ENCODE results near the gene CRIM1.

CRIM1 gene

GRCh38 chr2:36568516-36569246 is 213.1 kb downstream of the CRIM1 start:
- Mint-ChIP-seq H3K27me3 (no peaks in the 10 kb centered on the region), H3K4me1 (peaks cover 8% of the 10 kb centered on the region), H3K27ac (no peak overlapping the region), H3K4me3 (no peak overlapping the region), H3K36me3 (peaks cover 64% of the 10 kb centered on the region), H3K9me3 (no peaks in the 10 kb centered on the region)
- no peak for ATAC-seq

- no peaks in the 10 kb centered on the region for H3K27me3 Mint-ChIP-seq
- peaks cover 8% of the 10 kb centered on the region for H3K4me1 Mint-ChIP-seq
- H3K36me3 Mint-ChIP-seq: peaks cover 64% of the 10 kb centered on the region
- H3K4me3 Mint-ChIP-seq: no peak overlapping the region
- ATAC-seq: no peak
- H3K27ac Mint-ChIP-seq: no peak overlapping the region
- H3K9me3 Mint-ChIP-seq: no peaks in the 10 kb centered on the region
Measured at GRCh38 chr2:36569267-36569856, 213.8 kb downstream of the CRIM1 start.

- H3K9me3 Mint-ChIP-seq: no peaks in the 10 kb centered on the region
- peaks cover 8% of the 10 kb centered on the region for H3K4me1 Mint-ChIP-seq
- H3K36me3 Mint-ChIP-seq: peaks cover 66% of the 10 kb centered on the region
- no peak for ATAC-seq
- H3K27me3 Mint-ChIP-seq: no peaks in the 10 kb centered on the region
- H3K4me3 Mint-ChIP-seq: no peak overlapping the region
- H3K27ac Mint-ChIP-seq: no peak overlapping the region
Measured at GRCh38 chr2:36570416-36570815, 214.8 kb downstream of the CRIM1 start.

- Mint-ChIP-seq H3K9me3 (no peaks in the 10 kb centered on the region), H3K36me3 (peaks cover 60% of the 10 kb centered on the region), H3K27ac (no peak overlapping the region), H3K27me3 (no peaks in the 10 kb centered on the region), H3K4me1 (peaks cover 8% of the 10 kb centered on the region), H3K4me3 (no peak overlapping the region)
- no peak for ATAC-seq
Measured at GRCh38 chr2:36572054-36572718, 216.6 kb downstream of the CRIM1 start.

DNA sequence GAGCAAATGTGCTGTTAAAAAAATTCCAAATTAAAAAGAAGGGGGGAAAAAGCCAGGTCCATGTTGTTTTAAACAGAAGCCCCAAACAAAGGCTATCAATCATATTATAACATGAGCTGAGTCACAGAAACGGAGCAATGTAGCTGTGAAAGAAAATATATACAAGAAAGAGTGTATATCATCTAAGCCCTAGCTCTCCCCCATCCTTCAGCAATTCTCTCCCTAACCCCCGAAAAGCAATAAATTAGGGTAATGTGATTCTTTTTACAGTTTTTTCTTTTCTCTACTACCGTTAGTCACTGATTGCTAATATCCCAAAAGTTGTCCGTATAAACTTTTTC is 217.1 kb downstream of the CRIM1 start:
- peaks cover 8% of the 10 kb centered on the region for H3K4me1 Mint-ChIP-seq
- no peak for ATAC-seq
- H3K4me3 Mint-ChIP-seq: no peak overlapping the region
- peaks cover 60% of the 10 kb centered on the region for H3K36me3 Mint-ChIP-seq
- H3K27me3 Mint-ChIP-seq: no peaks in the 10 kb centered on the region
- no peaks in the 10 kb centered on the region for H3K9me3 Mint-ChIP-seq
- H3K27ac Mint-ChIP-seq: no peak overlapping the region

- H3K4me3 Mint-ChIP-seq: no peak overlapping the region
- peaks cover 62% of the 10 kb centered on the region for H3K36me3 Mint-ChIP-seq
- no peaks in the 10 kb centered on the region for H3K27me3 Mint-ChIP-seq
- no peaks in the 10 kb centered on the region for H3K9me3 Mint-ChIP-seq
- peaks cover 8% of the 10 kb centered on the region for H3K4me1 Mint-ChIP-seq
- ATAC-seq: no peak
- no peak overlapping the region for H3K27ac Mint-ChIP-seq
Measured at GRCh38 chr2:36573165-36573564, 217.6 kb downstream of the CRIM1 start.

GRCh38 chr2:36574560-36574959 is 219.0 kb downstream of the CRIM1 start:
- Mint-ChIP-seq H3K36me3 (peaks cover 74% of the 10 kb centered on the region), H3K27me3 (no peaks in the 10 kb centered on the region), H3K27ac (no peak overlapping the region), H3K4me3 (no peak overlapping the region), H3K4me1 (peaks cover 8% of the 10 kb centered on the region), H3K9me3 (no peaks in the 10 kb centered on the region)
- no peak for ATAC-seq

DNA sequence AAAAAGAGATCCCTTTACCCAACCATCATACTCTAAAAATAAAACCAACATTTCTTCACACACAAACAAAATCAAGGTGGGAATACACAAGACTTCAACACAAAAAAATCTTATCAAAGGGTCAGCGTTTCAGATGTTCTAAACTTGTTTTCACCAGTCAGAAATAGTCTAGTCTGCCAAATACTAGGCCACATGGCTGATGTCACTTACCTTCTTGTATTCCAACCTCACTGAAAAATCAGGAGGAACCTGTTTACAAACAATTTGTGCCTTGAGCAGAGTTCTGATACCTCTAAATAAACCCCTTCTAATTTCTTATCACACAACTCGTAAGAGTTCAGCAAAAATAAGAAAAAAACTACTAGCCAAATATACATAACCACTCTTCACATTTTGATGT is 222.3 kb downstream of the CRIM1 start:
- Mint-ChIP-seq H3K4me3 (no peak overlapping the region), H3K9me3 (no peaks in the 10 kb centered on the region), H3K27ac (no peak overlapping the region), H3K36me3 (peaks cover 85% of the 10 kb centered on the region), H3K4me1 (peaks cover 7% of the 10 kb centered on the region), H3K27me3 (no peaks in the 10 kb centered on the region)
- ATAC-seq: no peak

- no peak for ATAC-seq
- no peaks in the 10 kb centered on the region for H3K27me3 Mint-ChIP-seq
- no peak overlapping the region for H3K27ac Mint-ChIP-seq
- H3K36me3 Mint-ChIP-seq: peaks cover 85% of the 10 kb centered on the region
- no peaks in the 10 kb centered on the region for H3K9me3 Mint-ChIP-seq
- no peak overlapping the region for H3K4me3 Mint-ChIP-seq
- H3K4me1 Mint-ChIP-seq: no peaks in the 10 kb centered on the region
Measured at GRCh38 chr2:36578343-36579296, 223.0 kb downstream of the CRIM1 start.

- Mint-ChIP-seq H3K4me3 (no peak overlapping the region), H3K27me3 (no peaks in the 10 kb centered on the region), H3K9me3 (no peaks in the 10 kb centered on the region), H3K36me3 (peaks cover 85% of the 10 kb centered on the region), H3K27ac (no peak overlapping the region), H3K4me1 (no peaks in the 10 kb centered on the region)
- ATAC-seq: no peak
Measured at GRCh38 chr2:36579297-36579664, 223.7 kb downstream of the CRIM1 start.

DNA sequence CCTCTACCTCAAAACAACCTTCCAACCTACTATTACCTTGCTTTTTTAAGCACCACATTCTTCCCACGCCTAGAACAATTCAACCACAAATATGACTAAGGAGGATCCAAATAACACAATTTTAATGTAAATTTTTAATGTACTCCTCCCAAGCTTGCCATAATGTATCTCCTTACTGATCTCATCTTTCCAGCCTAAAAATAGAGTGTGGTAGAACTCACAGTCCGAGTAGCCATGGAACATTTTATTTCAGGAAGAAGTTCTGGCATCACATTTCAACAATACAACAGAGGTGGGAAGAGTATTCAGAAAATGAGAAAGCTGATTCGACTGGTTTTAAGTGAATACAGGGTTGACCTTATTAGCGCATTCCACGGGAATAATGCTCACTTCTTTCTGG is 227.0 kb downstream of the CRIM1 start:
- Mint-ChIP-seq H3K9me3 (no peaks in the 10 kb centered on the region), H3K27ac (no peak overlapping the region), H3K4me1 (no peaks in the 10 kb centered on the region), H3K4me3 (no peak overlapping the region), H3K36me3 (peaks cover 88% of the 10 kb centered on the region), H3K27me3 (no peaks in the 10 kb centered on the region)
- no peak for ATAC-seq

- no peaks in the 10 kb centered on the region for H3K27me3 Mint-ChIP-seq
- no peak overlapping the region for H3K4me3 Mint-ChIP-seq
- H3K9me3 Mint-ChIP-seq: no peaks in the 10 kb centered on the region
- H3K4me1 Mint-ChIP-seq: no peaks in the 10 kb centered on the region
- no peak for ATAC-seq
- H3K27ac Mint-ChIP-seq: no peak overlapping the region
- H3K36me3 Mint-ChIP-seq: peaks cover 84% of the 10 kb centered on the region
Measured at GRCh38 chr2:36582951-36583350, 227.4 kb downstream of the CRIM1 start.

DNA sequence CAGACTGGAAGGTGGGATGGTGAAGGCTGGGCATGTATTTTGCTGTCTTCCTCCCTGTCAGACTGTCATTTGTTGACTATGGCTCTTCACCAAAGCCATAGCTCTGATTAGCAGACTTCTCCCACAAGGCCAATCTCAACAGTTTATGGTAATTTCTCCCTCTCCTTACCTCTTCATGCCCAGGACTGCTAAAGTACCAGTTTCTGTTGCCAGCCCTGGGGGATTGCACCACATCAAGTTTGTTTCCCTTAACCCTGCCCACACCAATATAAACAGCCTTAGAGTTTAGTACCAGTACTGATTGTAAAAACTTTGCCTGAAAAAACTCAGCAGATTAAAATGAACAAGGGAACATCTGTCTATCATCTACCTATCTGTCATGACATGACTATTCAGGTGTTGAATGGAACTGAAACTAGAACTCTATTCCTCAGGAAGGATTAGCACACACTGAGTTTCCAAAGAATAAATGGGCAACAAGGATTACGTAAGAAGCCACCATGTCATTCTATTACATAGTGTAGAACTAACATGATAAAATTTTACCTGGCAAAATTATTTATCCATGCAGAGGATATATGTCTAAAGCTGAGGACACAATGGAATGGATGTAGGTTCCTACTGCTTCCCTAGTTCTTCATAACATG is 228.7 kb downstream of the CRIM1 start:
- Mint-ChIP-seq H3K27ac (no peak overlapping the region), H3K36me3 (peaks cover 74% of the 10 kb centered on the region), H3K4me3 (no peak overlapping the region), H3K4me1 (no peaks in the 10 kb centered on the region), H3K9me3 (no peaks in the 10 kb centered on the region), H3K27me3 (no peaks in the 10 kb centered on the region)
- no peak for ATAC-seq

DNA sequence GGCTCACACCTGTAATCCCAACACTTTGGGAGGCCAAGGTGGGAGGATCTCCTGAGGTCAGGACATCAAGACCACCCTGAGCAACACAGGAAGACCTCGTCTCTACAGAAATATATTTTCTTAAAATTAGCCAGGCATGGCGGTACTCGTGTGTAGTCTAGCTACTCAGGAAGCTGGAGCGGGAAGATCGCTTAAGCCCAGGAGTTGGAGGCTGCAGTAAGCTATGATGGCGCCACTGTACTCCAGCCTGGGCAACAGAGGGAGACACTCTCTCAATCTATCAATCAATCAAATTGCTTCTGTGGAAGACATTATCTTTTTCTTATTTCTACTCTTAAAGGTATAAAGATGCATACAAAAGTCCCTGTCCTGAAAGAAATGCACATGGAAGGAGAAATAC is 231.1 kb downstream of the CRIM1 start:
- no peak overlapping the region for H3K4me3 Mint-ChIP-seq
- peaks cover 10% of the 10 kb centered on the region for H3K4me1 Mint-ChIP-seq
- no peaks in the 10 kb centered on the region for H3K27me3 Mint-ChIP-seq
- H3K9me3 Mint-ChIP-seq: no peaks in the 10 kb centered on the region
- peaks cover 73% of the 10 kb centered on the region for H3K36me3 Mint-ChIP-seq
- no peak for ATAC-seq
- no peak overlapping the region for H3K27ac Mint-ChIP-seq

GRCh38 chr2:36587101-36587500 is 231.5 kb downstream of the CRIM1 start:
- Mint-ChIP-seq H3K9me3 (no peaks in the 10 kb centered on the region), H3K4me3 (no peak overlapping the region), H3K27me3 (no peaks in the 10 kb centered on the region), H3K27ac (no peak overlapping the region), H3K36me3 (peaks cover 70% of the 10 kb centered on the region), H3K4me1 (peaks cover 14% of the 10 kb centered on the region)
- no peak for ATAC-seq
